Left cardiac atrium (tissue), 4 donors: ENCODE measurements around the gene NGF. TPM values are rescaled to one million over a fixed set of nuclear protein-coding genes. Genes with fewer than 3 reads are reported as not detected.
A peak's percentile ranks its signal among the peaks of the same experiment; 100 is the strongest.

ENCODE experiments used
- ATAC-seq, 2 donors: fragments of 200-7000 bp; cut with Tn5 transposase; one replicate each; pipeline ENCODE4 v1.9.1; 2020; ENCODE audit warnings: mild to moderate bottlenecking in 2 of 2, moderate library complexity in 2 of 2
- DNase-seq: peaks from one replicate; pipeline ENCODE4 v3.0.0-alpha.2; 2020
- intact Hi-C, 2 donors: fragments of 100-400 bp; cut with DNase I; formaldehyde crosslinking; loops; one replicate each; pipeline versions ENCODE4 v1.14.1 to v1.15.1; 2022 to 2023
- total RNA-seq, 2 donors: library from RNA; stranded (reverse); fragmentation: NEBNext Ultra II Directional; extraction: Animal tissue kit (Norgen Biotek cat#: 25700); gene quantifications; one replicate each; pipeline ENCODE4 v1.2.1, GENCODE V29; 2021
- donor health status: DM: no; HTN: yes; CAD: no.
- donor health status: DM: no; HTN: yes; CAD: no; lungs with severe emphysema.
- donor health status: DM: yes; HTN: yes; CAD: no.
- donor health status: Dilated cardiomyopathy.

Gene NGF
- total RNA-seq, 2 donors from 2014 or later: 4.4 to 6.9 TPM

DNA sequence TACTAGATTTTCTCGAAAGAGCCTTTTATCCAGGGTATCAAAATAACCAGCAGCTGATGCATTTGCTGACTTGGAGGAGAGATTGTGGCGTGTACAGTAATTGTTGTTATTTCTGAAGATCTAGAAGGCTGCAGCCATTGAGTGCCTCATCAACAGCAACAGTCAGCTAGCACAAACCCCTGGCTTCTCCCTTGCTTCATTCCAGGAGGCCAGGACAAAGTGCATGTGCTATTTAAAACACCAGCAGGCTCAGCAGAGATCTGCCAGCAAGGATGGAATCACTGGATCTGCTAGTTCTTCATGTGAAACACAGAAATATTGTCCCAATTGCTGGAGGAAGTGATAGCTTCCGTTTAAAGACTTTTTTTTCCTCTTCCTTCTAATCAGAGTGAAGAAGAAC lies 2.8 kb upstream of the NGF start:
- intact Hi-C loops: no loop called here
- DNase-seq (no peak), ATAC-seq (peak; percentile 2 to 20)

DNA sequence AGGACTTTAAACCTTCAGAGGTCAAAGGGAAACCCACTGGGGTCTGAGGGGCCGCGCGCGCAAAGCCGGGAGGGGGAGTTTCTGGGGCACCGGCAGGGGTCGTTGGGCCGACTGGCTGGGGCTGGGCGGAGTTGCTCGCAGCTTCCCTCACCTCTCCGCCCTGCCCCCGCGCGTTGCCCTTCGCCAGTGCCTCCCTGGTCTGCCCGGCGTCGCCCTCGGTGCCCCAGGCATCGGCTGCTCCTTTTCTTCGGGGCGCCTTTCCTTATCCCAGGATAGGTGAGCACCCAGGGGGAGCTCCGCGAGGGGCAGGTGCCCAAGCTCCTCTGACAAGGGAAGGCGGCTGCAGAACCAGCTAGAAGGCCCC lies 390 bp upstream of the NGF start:
- intact Hi-C loops: no loop called here
- ATAC-seq (peak; percentile 5), DNase-seq (no peak)

DNA sequence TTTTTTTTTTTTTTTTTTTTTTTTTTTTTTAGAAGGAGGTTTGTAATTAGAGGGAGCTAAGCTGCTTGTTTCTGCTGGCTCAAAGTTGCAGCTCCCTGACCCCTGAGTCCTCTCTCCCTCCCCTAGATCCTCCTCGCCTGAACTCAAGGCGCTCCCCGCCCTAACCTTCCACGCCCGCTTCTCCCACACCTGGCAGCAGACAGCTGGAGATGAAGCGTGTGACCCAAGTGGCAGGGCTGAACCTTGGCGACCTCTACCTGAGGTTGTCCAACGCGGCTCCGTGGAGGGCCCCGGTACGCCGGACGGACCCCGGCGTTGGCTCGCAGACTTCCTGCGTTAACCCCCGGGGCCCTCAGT lies 795 bp downstream of the NGF start:
- peak; percentile 2 to 44 for ATAC-seq
- intact Hi-C loops: no loop called here
- DNase-seq: peak; percentile 24

DNA sequence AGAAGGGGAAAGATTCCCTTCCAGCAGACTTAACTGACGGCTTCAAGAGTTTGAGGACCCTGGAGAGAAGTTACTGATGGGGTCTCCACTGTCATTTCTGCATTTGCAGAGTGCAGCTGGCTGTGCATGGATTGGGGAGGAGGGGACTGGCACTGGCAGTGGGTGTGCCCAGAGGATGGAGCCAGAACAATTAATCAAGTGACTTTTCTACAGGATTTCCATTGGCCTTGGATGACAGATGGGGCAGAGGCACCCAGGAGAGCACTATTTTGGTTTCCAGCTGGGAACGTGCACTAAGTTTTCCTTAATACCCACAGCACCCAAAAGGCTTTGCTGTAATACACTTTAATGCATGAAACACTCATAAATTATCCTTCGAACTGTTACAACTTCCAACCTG lies 1.3 kb downstream of the NGF start:
- intact Hi-C loops: no loop called here
- DNase-seq (no peak), ATAC-seq (no peak)

DNA sequence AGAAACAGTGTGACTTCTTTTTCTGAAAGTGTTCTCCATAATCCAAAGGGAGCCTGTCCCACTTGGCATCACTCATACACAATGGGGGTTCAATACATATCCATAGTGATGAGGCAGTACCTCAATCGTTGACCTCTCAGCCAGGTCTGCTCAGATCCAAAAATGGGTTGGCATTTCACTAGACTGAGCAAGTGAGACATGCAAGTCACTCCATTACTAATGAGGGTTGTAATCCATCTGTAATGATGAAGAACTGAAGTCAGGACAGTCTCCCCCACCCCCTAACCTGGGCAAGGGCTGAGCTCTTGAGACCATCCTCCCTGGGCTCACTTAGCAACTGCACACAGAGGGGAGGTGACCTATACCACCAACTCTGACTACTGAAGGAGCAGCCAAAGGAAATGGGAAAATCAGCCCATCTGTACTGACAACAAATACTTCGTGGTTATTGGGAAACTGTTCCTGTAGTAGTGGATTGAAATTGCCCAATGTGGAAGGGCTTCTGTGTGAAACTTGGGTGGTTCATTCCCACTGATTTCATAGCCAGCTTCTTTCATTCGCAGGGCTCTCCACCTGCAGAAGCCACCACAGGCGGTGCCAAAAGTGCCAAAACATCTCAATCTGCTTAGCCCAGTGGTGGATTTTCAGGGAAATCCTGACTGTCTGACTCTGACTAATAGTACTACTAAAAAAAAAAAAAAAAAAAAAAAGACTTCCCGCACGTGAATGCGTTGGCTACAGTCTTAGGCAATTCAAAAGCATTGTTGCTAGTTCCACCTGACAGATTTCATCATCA lies 5.0 kb downstream of the NGF start:
- ATAC-seq (no peak), DNase-seq (peak; percentile 29)
- intact Hi-C loops: no loop called here

DNA sequence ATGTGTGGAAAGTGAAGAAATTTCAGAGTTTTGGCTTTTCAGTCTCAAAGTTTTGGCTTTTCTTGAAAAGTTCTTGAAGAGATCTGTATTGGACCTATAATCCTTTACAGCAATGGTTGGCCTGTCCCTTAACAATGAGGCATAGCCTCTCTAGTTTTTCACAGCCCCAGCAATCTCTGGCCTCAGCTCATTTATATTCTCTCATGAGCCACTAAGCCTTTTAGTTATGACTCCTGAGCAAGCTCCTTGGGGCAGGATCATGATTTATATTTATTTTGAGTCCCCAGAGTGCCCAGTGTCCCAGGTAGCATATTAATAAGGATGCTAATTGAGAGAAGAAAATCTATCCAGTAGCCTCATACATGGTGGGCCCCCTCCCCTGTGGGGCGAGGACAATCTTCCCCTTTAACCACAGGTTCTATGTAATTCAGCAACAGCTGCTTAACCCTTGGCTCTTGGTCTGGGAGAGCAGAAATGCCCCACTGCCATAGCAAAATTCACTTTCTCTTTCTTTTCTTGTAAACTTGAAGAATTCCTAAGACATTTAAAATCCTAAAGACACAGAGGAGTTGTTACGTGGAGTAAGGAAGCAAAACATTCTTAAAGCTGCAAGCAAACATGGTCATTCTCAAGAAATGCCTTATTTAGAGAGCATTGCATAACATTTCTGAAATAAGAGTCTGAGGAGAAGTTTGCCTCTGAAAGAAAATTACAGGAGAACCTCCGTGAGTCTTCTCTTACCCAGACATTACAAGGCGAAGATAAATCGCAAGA lies 6.3 kb downstream of the NGF start:
- DNase-seq (no peak), ATAC-seq (peak in 1 of 2 donors; percentile 15)
- intact Hi-C loops: no loop called here

DNA sequence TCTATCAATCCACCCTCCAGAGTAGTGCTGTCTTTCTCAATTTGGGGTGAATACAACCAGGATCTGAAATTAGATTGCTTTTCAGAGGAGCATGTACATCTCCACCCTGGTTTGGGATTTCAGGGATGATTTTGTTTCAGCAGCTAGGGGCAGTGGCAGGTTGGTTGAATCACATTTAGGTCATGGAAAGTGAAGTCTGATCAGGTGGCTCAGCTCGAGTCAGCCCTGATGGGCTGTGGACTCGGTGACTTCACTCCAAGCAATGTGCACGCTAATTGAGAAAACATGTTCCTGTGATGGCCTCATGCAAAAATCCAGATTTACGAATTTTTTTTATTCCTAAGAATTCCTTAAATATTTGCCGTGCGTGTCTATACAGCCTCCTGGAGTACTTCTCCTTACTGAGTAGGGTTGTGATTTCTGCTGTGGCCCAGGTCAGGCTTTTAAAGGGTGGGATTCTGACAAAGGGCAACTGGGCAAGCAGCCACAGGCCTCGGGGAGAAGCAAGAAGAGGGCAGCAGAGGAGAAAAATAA lies 7.5 kb downstream of the NGF start:
- DNase-seq (no peak), ATAC-seq (peak in 1 of 2 donors; percentile 63)
- intact Hi-C loops: no loop called here

DNA sequence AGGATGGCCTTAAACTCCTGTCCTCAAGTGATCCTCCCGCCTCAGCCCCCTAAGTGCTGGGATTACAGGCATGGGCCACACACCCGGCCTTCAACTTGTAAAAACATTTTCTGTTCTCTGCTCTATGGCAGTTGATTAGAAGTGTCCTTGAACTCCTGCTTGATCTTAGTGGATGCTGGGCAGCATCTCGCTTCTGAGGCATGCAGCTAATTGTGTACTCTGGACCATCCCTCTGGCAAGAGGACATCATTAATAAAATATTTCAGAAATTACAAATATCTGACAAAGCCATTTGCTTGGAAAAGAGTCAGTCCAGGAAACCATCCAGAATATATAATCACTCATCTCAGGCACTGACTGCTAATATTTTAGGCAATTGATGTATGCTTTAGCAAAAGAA lies 8.1 kb downstream of the NGF start:
- intact Hi-C loops: no loop called here
- ATAC-seq: no peak
- no peak for DNase-seq

DNA sequence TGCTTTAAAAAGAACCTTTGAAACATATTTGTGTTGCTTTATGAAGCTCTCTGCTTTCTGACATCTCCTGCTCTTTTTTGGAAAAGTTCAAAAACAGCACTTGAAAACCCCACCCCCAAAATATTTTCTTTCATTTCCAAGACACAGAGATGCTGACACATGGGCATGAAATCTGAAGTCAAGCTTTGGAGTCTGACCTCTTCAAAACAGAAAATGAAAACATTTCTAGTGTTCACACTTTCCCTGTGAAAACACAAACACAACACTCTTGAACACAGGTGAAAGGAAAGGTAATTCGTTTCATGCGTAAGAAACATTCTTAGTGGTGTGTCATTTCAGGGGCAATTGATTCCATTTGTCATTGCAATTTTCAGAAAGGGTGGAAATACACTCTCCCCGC lies 10.8 kb downstream of the NGF start:
- DNase-seq (no peak), ATAC-seq (no peak)
- intact Hi-C loops: no loop called here

DNA sequence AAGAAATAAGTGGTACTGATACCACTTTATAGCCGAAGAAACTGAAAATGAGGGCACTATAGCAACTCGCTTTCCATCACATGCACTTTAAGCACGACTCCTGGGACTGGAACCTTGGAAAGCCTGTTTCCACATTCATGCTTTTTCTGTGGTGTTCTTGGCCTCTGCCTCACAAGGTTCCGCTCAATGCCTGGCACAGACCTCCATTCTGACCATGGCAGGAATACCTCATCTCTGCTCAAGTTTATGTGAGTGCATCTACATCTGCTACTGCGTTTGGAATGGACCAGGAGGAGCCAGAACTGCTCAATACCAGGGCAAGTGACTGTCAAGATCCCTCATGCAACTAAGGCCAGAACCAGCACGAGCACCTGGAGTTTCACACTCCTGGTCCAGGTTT lies 11.6 kb downstream of the NGF start:
- intact Hi-C loops: no loop called here
- ATAC-seq: no peak

DNA sequence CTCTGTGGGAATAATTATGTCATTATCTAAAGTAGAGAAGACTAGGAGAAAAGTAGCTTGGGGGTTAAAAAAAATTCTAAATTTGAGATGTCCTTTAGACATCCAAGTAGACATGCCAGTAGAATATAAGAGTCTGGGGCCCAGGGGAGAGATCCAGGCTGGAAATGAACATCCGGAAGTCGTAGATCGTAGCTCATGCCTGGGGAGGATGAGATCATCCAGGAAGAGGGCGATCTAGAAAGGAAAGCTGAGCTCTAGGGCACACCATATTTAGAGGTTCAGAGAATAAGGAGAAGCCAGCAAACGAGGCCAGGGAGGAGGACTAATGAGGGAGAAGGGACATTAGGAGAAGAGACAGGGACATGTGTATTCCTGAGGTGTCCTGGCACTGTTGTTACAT lies 12.2 kb downstream of the NGF start:
- DNase-seq: no peak
- peak; percentile 31 to 59 for ATAC-seq
- intact Hi-C loops: no loop called here

More for the DNA sequence above, 11.6 kb downstream of the NGF start:
- no peak for DNase-seq

DNA sequence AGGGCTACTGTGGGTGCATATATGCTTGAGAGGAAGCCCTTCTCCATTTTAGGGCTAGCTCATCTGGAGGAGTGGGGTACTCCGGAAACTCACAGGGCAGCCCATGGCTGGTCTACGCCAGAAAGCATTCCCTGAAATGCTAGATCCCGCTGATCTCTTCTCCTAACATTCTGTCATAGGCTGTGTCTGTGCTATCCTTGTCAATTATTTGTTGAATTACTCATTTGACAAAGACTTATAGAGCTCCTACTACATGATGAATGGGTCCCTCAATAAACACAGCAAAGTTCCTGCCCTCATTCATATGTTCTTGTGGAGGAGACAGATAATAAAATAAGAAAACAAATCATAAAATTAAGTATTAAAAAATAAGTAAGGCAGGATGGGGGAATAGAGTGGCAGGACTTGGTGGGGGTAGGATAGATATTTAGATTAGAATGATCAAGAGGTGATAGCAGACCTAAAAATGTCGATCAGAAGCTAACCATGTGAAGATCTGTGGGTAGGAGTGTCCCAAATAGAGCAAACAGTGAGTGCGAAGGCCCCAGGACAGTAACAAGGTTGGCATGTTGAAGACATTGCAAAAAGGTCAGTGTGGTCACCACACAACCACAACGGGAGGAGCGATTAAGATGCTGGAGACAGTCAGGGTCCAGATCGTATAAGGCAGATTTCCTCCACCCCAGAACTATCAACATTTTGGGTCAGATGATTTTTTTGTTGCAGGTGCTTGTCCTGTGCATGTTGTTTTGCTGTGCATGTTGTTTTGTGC lies 13.2 kb downstream of the NGF start:
- no peak for ATAC-seq
- DNase-seq: no peak
- intact Hi-C loops: no loop called here

DNA sequence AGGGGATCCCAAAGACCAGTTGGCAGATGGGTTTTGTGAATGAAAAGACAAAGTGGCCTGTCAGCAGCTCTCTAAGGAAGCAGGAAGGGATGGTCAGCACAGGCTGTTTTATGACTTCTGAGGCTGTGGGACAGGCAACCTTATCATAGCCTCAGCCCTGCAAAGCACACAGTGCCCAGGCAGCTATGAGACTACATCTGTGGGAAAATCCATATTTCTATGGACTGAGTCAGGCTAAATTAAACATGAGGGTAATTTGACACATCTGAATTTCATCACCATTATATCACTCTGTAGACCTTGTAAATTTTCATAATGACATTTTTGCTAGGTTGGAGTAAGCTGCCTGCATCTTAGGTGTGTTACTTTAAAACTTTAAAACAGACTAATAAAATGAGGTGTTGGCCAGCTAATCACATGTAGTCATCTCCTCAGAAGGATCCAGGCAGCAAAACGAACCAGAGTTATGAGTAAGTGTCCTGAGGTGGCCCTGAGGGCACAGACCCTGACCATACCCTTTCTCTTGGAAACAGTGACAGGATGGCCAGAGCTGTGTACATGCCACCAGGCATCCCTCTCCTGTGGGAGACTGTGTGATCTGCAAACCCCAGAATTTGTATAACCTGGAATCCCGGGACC lies 14.6 kb downstream of the NGF start:
- intact Hi-C loops: no loop called here
- DNase-seq (no peak), ATAC-seq (peak in 1 of 2 donors; percentile 26)

DNA sequence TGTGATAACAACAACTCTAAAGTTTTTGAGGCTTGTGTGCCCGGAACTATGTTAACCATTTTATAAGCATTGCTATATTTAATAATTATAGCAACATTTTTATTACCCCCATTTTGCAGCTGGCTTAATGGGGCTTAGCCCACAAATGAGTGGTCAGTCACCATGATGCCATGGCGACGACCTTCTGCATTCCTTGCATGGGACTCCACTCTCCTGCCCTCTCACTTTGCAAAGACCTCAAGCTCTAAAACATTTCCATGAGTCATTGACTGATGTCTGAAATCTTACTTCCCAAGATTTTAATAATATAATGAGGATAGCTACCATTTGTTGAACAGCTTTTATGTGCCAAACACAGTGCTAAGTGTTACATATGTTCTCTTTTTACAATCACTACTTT lies 15.4 kb downstream of the NGF start:
- DNase-seq (no peak), ATAC-seq (no peak)
- intact Hi-C loops: no loop called here

DNA sequence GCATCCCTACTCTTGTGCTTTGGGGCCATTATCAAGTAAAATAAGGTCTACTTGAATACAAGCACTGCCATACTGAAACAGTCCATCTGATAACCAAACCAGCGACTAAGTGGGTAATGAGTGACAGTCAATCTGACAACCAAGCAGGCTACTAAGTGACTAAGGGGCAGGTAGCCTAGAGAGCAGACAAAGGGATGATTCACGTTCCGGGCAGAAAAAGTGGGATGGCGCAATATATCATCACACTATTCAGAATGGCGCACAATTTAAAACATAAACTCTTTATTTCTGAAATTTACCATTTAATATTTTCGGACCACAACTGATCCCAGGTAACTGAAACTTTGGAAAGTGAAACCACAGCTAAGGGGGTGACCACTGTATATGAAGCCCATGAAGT lies 17.7 kb downstream of the NGF start:
- DNase-seq (no peak), ATAC-seq (no peak)
- intact Hi-C loops: no loop called here

DNA sequence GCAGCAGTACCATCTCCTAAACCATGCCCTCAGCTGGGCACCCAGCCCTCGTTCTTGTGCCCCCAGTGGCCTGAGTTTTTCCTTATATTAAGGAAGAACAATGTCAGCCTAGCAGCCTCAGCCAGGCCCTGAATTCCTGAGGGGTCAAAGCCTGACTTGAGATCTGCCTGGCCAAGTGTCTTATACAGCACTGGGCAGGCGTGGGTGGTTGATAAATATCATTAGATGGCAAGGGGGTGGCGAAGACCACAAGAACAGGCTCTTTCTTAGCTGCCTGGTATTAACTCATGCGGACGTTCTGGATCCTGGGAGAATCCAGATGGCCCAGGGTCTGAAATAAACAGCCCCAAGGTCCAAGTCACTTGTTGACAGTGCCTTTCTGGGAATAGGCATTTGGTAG lies 18.3 kb downstream of the NGF start:
- intact Hi-C loops: no loop called here
- no peak for DNase-seq
- no peak for ATAC-seq

DNA sequence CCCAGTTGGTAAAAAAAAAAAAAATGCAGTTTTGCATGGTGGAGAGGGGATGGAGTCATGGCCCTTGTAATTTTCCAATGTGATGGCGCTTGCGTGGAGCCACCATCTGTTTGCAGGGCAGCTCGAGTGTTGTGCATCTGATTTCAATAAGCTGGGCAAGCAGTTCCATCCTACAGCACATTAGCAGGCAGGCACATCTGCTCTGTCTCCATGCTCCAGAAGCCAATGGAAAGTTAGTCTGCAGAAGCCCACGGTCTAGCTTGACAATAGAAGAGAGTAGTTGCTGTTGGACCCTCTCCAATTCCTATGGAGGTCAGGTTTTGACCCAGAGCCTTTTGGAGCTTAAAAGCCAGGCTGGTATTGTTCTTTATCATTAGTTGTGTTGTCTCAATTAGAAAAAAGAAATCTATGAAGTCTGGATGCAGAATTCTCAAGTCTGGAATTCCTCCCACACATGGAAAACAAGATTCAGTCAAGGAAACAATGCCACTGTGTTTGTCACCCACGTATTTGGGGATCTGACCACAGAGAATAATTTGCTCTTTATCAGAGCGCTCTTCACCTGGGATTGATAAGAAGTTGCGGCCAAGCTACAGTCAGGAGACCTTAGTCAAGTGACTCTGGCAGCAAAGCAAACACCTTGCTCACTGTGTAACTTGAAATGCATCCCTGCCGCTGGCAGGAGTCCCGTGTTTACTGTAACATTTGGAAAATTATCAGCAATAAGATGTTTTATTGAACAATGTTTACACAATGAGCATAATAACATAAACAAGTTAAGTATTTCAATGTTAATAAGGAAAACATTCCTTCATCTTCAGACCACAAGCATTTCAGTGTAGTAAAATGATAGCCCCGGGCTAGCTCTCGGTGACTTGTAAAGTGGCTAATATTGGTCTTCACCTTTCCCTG lies 20.7 kb downstream of the NGF start:
- ATAC-seq (no peak), DNase-seq (no peak)
- intact Hi-C loops: no loop called here

DNA sequence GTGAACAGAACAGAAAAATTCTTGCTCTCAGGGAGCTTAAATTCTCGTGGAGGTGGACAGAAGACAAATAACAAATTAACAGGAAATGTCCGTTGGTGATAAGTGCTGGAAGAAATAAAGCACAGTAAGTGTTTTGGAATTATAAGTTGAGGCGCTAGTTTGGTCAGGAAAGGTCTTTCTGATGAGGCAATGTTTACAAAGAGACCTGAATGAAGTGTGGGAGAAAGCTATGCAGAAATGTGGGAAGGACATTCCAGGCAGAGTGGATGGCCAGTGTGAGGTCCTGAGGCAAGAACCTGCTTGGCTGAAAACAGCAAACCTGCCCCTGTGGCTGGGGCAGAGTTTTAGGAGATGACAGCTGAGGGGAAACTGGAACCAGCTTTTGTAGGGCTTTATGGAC lies 23.3 kb downstream of the NGF start:
- ATAC-seq: peak in 1 of 2 donors; percentile 87
- intact Hi-C loops: no loop called here

More for the DNA sequence above, 23.3 kb downstream of the NGF start:
- no peak for DNase-seq
